Epidermal melanocyte (primary cell): Measurements from ENCODE around the gene PDE4A.
"Not testable (repeated sequence)": the region's sequence is repeated elsewhere in the genome, so short reads cannot be mapped to it uniquely, and the experiment has no call there.

ENCODE experiments used
- DNase-seq: peaks from one replicate; pipeline ENCODE4 v3.0.0; 2011; ENCODE audit warnings: low spot score; ENCODE audit not compliant: insufficient read length

The PDE4A gene

GRCh38 chr19:10462042-10462441 lies 41.7 kb downstream of the PDE4A start:
- DNase-seq: not testable (repeated sequence)

- no peak for DNase-seq
These were observed 42.2 kb downstream of the PDE4A start for GRCh38 chr19:10462557-10462956.

- no peak for DNase-seq
These were observed 44.1 kb downstream of the PDE4A start for GRCh38 chr19:10464456-10464855.

GRCh38 chr19:10467104-10467706 lies 46.9 kb downstream of the PDE4A start:
- DNase-seq: no peak

GRCh38 chr19:10468133-10468532 lies 47.8 kb downstream of the PDE4A start:
- no peak for DNase-seq

- DNase-seq: no peak
These were observed 51.6 kb downstream of the PDE4A start for GRCh38 chr19:10471909-10472308.

GRCh38 chr19:10473192-10473591 lies 52.9 kb downstream of the PDE4A start:
- no peak for DNase-seq

GRCh38 chr19:10474962-10475451 lies 54.7 kb downstream of the PDE4A start:
- DNase-seq: no peak

GRCh38 chr19:10478476-10478875 lies 58.1 kb downstream of the PDE4A start:
- no peak for DNase-seq

GRCh38 chr19:10478903-10479384 lies 58.6 kb downstream of the PDE4A start:
- DNase-seq: peak; percentile 64

GRCh38 chr19:10486551-10486950 lies 66.2 kb downstream of the PDE4A start:
- DNase-seq: no peak

- DNase-seq: no peak
These were observed 71.2 kb downstream of the PDE4A start for GRCh38 chr19:10491472-10492047.

GRCh38 chr19:10497371-10497770 lies 77.0 kb downstream of the PDE4A start:
- DNase-seq: no peak

GRCh38 chr19:10499550-10500246 lies 79.4 kb downstream of the PDE4A start:
- no peak for DNase-seq

- DNase-seq: no peak
These were observed 79.9 kb downstream of the PDE4A start for GRCh38 chr19:10500247-10500592.

GRCh38 chr19:10501971-10502523 lies 81.7 kb downstream of the PDE4A start:
- DNase-seq: peak; percentile 77

GRCh38 chr19:10502524-10503001 lies 82.2 kb downstream of the PDE4A start:
- peak; percentile 93 for DNase-seq

- no peak for DNase-seq
These were observed 82.9 kb downstream of the PDE4A start, which contains the start of gene KEAP1 for GRCh38 chr19:10503002-10503789. KEAP1 (minus strand) TSS chr19:10503356; CDS start chr19:10500033, 3,323 bp downstream.

GRCh38 chr19:10505583-10506229 lies 85.4 kb downstream of the PDE4A start:
- peak; percentile 32 for DNase-seq

- no peak for DNase-seq
These were observed 87.7 kb downstream of the PDE4A start for GRCh38 chr19:10508036-10508435.

- no peak for DNase-seq
These were observed 88.4 kb downstream of the PDE4A start for GRCh38 chr19:10508707-10509106.
